ENCODE measurements around the gene MRPS11. TPM values are rescaled to one million over a fixed set of nuclear protein-coding genes. Genes with fewer than 3 reads are reported as not detected.

Gene MRPS11
- total RNA-seq, 1 experiment from 2014 or later, result 48.4 TPM

DNA sequence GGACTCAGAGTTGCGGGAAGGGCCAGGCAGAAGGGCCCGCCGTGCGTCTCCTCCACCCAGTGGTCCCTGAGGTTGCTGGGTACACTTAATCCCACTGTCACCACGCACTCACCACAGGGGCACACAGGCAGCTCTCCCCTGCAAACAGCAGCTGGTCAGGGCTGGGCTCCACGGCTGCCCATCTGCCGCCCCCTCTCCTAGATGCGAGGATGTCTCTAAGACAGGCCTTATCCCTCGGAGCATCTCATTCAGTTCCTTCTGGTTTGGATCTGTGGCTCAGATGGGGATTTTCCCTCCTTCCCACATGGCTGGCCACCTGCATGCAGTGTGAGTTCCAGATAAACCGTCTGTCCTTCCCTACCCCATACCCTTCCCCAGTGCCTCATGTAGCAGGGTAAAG lies 26.3 kb downstream of the MRPS11 start:
- no peak overlapping the region for H3K4me3 Mint-ChIP-seq (ENCODE audit: unreplicated experiment)
- H3K9me3 ChIP-seq, result no peaks in the 10 kb centered on the region
- no peaks in the 10 kb centered on the region for H3K4me1 Mint-ChIP-seq (ENCODE audit: low read depth, unreplicated experiment)
- H3K36me3 Mint-ChIP-seq (ENCODE audit: insufficient read depth, unreplicated experiment), result no peaks in the 10 kb centered on the region
- no peaks in the 10 kb centered on the region for H3K36me3 ChIP-seq (ENCODE audit: control insufficient read depth, insufficient read depth, low read length)
- no peak for DNase-seq
- TF ChIP-seq CTCF (IDR thresholded peaks at IDR 0.05; ENCODE audit: insufficient read depth in 1 of 2, low read depth in 1 of 2, low read length in 1 of 2, severe bottlenecking in 1 of 2, unreplicated experiment in 1 of 2), result no peak
- no peaks in the 10 kb centered on the region for H3K27me3 ChIP-seq (replicated peaks; ENCODE audit: control insufficient read depth, insufficient read depth, low read length)
- H3K4me1 ChIP-seq, result no peaks in the 10 kb centered on the region
- H3K27ac Mint-ChIP-seq (ENCODE audit: unreplicated experiment), result no peak overlapping the region
- H3K4me3 ChIP-seq (ENCODE audit: low read depth, low read length), result no peak overlapping the region
- no peaks in the 10 kb centered on the region for H3K27me3 Mint-ChIP-seq (ENCODE audit: insufficient read depth, unreplicated experiment)
- H3K9me3 Mint-ChIP-seq (ENCODE audit: unreplicated experiment), result no peaks in the 10 kb centered on the region
- CTCF ChIA-PET, result no interaction called here
- intact Hi-C loops (cut with micrococcal nuclease; ENCODE audit: unreplicated experiment), result no loop called here
- POLR2A ChIA-PET, result no interaction called here
- no TSS peak for BruUV-seq (replicated peaks)

- Histone ChIP-seq H3K27me3 (replicated peaks; ENCODE audit: control insufficient read depth, insufficient read depth, low read length) (no peaks in the 10 kb centered on the region), H3K4me1 (no peaks in the 10 kb centered on the region), H3K36me3 (ENCODE audit: control insufficient read depth, insufficient read depth, low read length) (no peaks in the 10 kb centered on the region), H3K4me3 (ENCODE audit: low read depth, low read length) (no peak overlapping the region), H3K9me3 (no peaks in the 10 kb centered on the region)
- no peak for TF ChIP-seq CTCF (IDR thresholded peaks at IDR 0.05; ENCODE audit: insufficient read depth in 1 of 2, low read depth in 1 of 2, low read length in 1 of 2, severe bottlenecking in 1 of 2, unreplicated experiment in 1 of 2)
- Mint-ChIP-seq H3K27ac (ENCODE audit: unreplicated experiment) (no peak overlapping the region), H3K4me3 (ENCODE audit: unreplicated experiment) (no peak overlapping the region), H3K36me3 (ENCODE audit: insufficient read depth, unreplicated experiment) (no peaks in the 10 kb centered on the region), H3K9me3 (ENCODE audit: unreplicated experiment) (no peaks in the 10 kb centered on the region), H3K4me1 (ENCODE audit: low read depth, unreplicated experiment) (no peaks in the 10 kb centered on the region), H3K27me3 (ENCODE audit: insufficient read depth, unreplicated experiment) (no peaks in the 10 kb centered on the region)
- intact Hi-C loops (cut with micrococcal nuclease; ENCODE audit: unreplicated experiment), result no loop called here
- no TSS peak for BruUV-seq (replicated peaks)
- ChIA-PET CTCF (no interaction called here), POLR2A (no interaction called here)
- DNase-seq, result no peak
Observed at GRCh38 chr15:88497109-88497765, 29.7 kb downstream of the MRPS11 start.

- Mint-ChIP-seq H3K4me1 (ENCODE audit: low read depth, unreplicated experiment) (no peaks in the 10 kb centered on the region), H3K36me3 (ENCODE audit: insufficient read depth, unreplicated experiment) (no peaks in the 10 kb centered on the region), H3K9me3 (ENCODE audit: unreplicated experiment) (no peaks in the 10 kb centered on the region), H3K4me3 (ENCODE audit: unreplicated experiment) (no peak overlapping the region), H3K27me3 (ENCODE audit: insufficient read depth, unreplicated experiment) (no peaks in the 10 kb centered on the region), H3K27ac (ENCODE audit: unreplicated experiment) (no peak overlapping the region)
- intact Hi-C loops (cut with micrococcal nuclease; ENCODE audit: unreplicated experiment), result no loop called here
- Histone ChIP-seq H3K9me3 (no peaks in the 10 kb centered on the region), H3K4me3 (ENCODE audit: low read depth, low read length) (no peak overlapping the region), H3K36me3 (ENCODE audit: control insufficient read depth, insufficient read depth, low read length) (no peaks in the 10 kb centered on the region), H3K4me1 (no peaks in the 10 kb centered on the region), H3K27me3 (replicated peaks; ENCODE audit: control insufficient read depth, insufficient read depth, low read length) (no peaks in the 10 kb centered on the region)
- BruUV-seq (replicated peaks), result no TSS peak
- TF ChIP-seq CTCF (IDR thresholded peaks at IDR 0.05; ENCODE audit: insufficient read depth in 1 of 2, low read depth in 1 of 2, low read length in 1 of 2, severe bottlenecking in 1 of 2, unreplicated experiment in 1 of 2), result no peak
- ChIA-PET POLR2A (no interaction called here), CTCF (no interaction called here)
- no peak for DNase-seq
Observed at GRCh38 chr15:88498996-88499395, 31.5 kb downstream of the MRPS11 start.

Data from Caco-2 (cell line).